ENCODE results near the gene TNNT2.

The TNNT2 gene

GRCh38 chr1:201361652-201362504 is 15.6 kb downstream of the TNNT2 start:
- no peaks in the 10 kb centered on the region for H3K36me3 Mint-ChIP-seq (ENCODE audit: low read depth)
- no peaks in the 10 kb centered on the region for H3K9me3 Mint-ChIP-seq
- peak overlapping the region in 1 of 3 experiments; percentile 37 for H3K27ac Mint-ChIP-seq
- H3K4me3 Mint-ChIP-seq: no peak overlapping the region
- H3K27me3 Mint-ChIP-seq (ENCODE audit: low read depth): peaks cover 3% of the 10 kb centered on the region
- peak; percentile 63 to 81 (median 68) for TF ChIP-seq CTCF (IDR thresholded peaks at IDR 0.05; ENCODE audit: unreplicated experiment in 3 of 3)
- H3K4me1 Mint-ChIP-seq: peaks cover 27% of the 10 kb centered on the region

GRCh38 chr1:201360901-201361651 is 16.4 kb downstream of the TNNT2 start:
- H3K4me1 Mint-ChIP-seq: peaks cover 27% of the 10 kb centered on the region
- H3K9me3 Mint-ChIP-seq: no peaks in the 10 kb centered on the region
- no peak overlapping the region for H3K4me3 Mint-ChIP-seq
- no peak for TF ChIP-seq CTCF (IDR thresholded peaks at IDR 0.05; ENCODE audit: unreplicated experiment in 3 of 3)
- H3K27me3 Mint-ChIP-seq (ENCODE audit: low read depth): peaks cover 3% of the 10 kb centered on the region
- H3K27ac Mint-ChIP-seq: no peak overlapping the region
- no peaks in the 10 kb centered on the region for H3K36me3 Mint-ChIP-seq (ENCODE audit: low read depth)

- Mint-ChIP-seq H3K4me3 (no peak overlapping the region), H3K27me3 (ENCODE audit: low read depth) (peaks cover 5% of the 10 kb centered on the region), H3K9me3 (no peaks in the 10 kb centered on the region), H3K36me3 (ENCODE audit: low read depth) (no peaks in the 10 kb centered on the region), H3K4me1 (peaks cover 22% of the 10 kb centered on the region), H3K27ac (no peak overlapping the region)
- no peak for TF ChIP-seq CTCF (IDR thresholded peaks at IDR 0.05; ENCODE audit: unreplicated experiment in 3 of 3)
Measured at GRCh38 chr1:201360486-201360885, 17.0 kb downstream of the TNNT2 start.

- no peaks in the 10 kb centered on the region for H3K36me3 Mint-ChIP-seq (ENCODE audit: low read depth)
- no peak overlapping the region for H3K4me3 Mint-ChIP-seq
- no peaks in the 10 kb centered on the region for H3K9me3 Mint-ChIP-seq
- H3K27me3 Mint-ChIP-seq (ENCODE audit: low read depth): peaks cover 9% of the 10 kb centered on the region
- no peak for TF ChIP-seq CTCF (IDR thresholded peaks at IDR 0.05; ENCODE audit: unreplicated experiment in 3 of 3)
- H3K27ac Mint-ChIP-seq: peak overlapping the region in 1 of 3 experiments; percentile 22
- peaks cover 21% of the 10 kb centered on the region for H3K4me1 Mint-ChIP-seq
Measured at GRCh38 chr1:201359873-201360210, 17.6 kb downstream of the TNNT2 start.

GRCh38 chr1:201359031-201359872 is 18.2 kb downstream of the TNNT2 start:
- peaks cover 16% of the 10 kb centered on the region for H3K4me1 Mint-ChIP-seq
- H3K27ac Mint-ChIP-seq: peak overlapping the region in 1 of 3 experiments; percentile 22
- no peak overlapping the region for H3K4me3 Mint-ChIP-seq
- H3K27me3 Mint-ChIP-seq (ENCODE audit: low read depth): peaks cover 14% of the 10 kb centered on the region
- H3K9me3 Mint-ChIP-seq: no peaks in the 10 kb centered on the region
- no peak for TF ChIP-seq CTCF (IDR thresholded peaks at IDR 0.05; ENCODE audit: unreplicated experiment in 3 of 3)
- no peaks in the 10 kb centered on the region for H3K36me3 Mint-ChIP-seq (ENCODE audit: low read depth)

Data from nephron (organoid).